IPS-NIHi11 (cell line): ENCODE data around the gene LCN2.

Source experiments
- DNase-seq: peaks from one replicate; pipeline ENCODE4 v3.0.0; 2012; ENCODE audit warnings: mixed read lengths, low spot score

The LCN2 gene

GRCh38 chr9:128150594-128151308, 1.5 kb downstream of the LCN2 start:
- peak; percentile 89 for DNase-seq

GRCh38 chr9:128151309-128152132, 2.3 kb downstream of the LCN2 start:
- no peak for DNase-seq

GRCh38 chr9:128152133-128153059, 3.1 kb downstream of the LCN2 start:
- DNase-seq, result no peak

GRCh38 chr9:128153060-128153946, 4.0 kb downstream of the LCN2 start:
- no peak for DNase-seq

GRCh38 chr9:128153947-128154695, 4.9 kb downstream of the LCN2 start:
- no peak for DNase-seq

- no peak for DNase-seq
Measured at GRCh38 chr9:128155736-128156500, 6.7 kb downstream of the LCN2 start.

- DNase-seq, result no peak
Measured at GRCh38 chr9:128159522-128159783, 10.2 kb downstream of the LCN2 start.

- peak; percentile 99 for DNase-seq
Measured at GRCh38 chr9:128159784-128160602, 10.7 kb downstream of the LCN2 start, which contains the start of gene BBLN. BBLN (plus strand) TSS chr9:128160265; CDS start chr9:128160408, 143 bp downstream.

- DNase-seq, result peak; percentile 56
Measured at GRCh38 chr9:128160603-128160987, 11.3 kb downstream of the LCN2 start.

GRCh38 chr9:128161215-128161902, 12.1 kb downstream of the LCN2 start:
- DNase-seq, result no peak

- no peak for DNase-seq
Measured at GRCh38 chr9:128162215-128163026, 13.2 kb downstream of the LCN2 start.

- DNase-seq, result no peak
Measured at GRCh38 chr9:128163027-128163515, 13.8 kb downstream of the LCN2 start.

- DNase-seq, result no peak
Measured at GRCh38 chr9:128163523-128164306, 14.5 kb downstream of the LCN2 start.

GRCh38 chr9:128164307-128164885, 15.1 kb downstream of the LCN2 start:
- DNase-seq, result no peak

GRCh38 chr9:128166169-128166568, 16.9 kb downstream of the LCN2 start:
- no peak for DNase-seq

- no peak for DNase-seq
Measured at GRCh38 chr9:128167209-128167608, 18.0 kb downstream of the LCN2 start.
